Stimulated activated CD8-positive, alpha-beta memory T cell treated with anti-CD3 and anti-CD28 coated beads, Interleukin-12 subunit alpha, Interleukin-12 subunit beta, amount 100 ng/mL, for 1 hour (primary cell): ENCODE results near the gene GCH1.
"Not testable (repeated sequence)": the region's sequence is repeated elsewhere in the genome, so short reads cannot be mapped to it uniquely, and the experiment has no call there.

Source experiments
- DNase-seq: peaks from one replicate; pipeline ENCODE4 v3.0.0-alpha.2; 2020; ENCODE audit warnings: low read depth

GCH1 gene, protein sequence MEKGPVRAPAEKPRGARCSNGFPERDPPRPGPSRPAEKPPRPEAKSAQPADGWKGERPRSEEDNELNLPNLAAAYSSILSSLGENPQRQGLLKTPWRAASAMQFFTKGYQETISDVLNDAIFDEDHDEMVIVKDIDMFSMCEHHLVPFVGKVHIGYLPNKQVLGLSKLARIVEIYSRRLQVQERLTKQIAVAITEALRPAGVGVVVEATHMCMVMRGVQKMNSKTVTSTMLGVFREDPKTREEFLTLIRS

DNA sequence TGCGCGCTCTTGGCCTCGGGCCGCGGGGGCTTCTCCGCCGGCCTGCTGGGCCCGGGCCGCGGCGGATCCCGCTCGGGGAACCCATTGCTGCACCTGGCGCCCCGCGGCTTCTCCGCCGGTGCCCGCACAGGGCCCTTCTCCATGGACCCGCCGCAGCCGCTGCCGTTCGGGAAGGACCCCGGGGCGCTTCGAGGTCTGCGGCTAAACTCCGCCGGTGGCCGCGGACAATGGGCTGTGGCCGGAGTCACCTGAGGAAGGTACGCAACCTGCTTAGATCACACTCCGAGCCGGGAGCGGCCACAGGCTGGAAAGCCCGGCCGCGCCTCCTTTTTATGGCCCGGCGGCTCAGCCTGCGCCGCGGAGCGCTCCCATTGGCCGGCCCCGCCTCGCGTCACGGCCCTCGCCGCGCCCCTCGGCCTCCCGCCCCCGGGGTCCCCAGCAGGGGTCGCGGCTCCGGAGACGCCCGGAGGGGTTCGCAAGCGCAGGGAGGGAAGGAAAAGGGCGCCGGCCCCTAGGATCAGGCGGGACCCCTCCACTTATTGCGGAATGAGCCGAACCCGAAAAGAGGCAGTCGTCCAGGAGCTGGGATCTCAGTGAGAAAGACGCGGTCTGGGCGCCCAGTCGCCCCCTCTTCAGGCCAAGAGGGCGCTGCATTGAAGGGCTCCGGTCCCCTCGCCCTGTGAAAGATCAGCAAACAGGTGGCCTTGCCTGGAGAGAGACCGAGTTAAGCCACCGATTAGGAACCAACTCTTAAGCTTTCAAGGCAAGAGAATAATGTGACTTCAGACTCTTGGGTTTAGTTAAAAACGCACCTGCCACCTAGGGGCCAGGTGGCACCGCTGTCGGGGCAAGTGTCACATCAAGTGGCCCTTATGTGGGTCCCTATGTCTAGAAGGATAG lies at the start of gene GCH1:
Gene GCH1, minus strand, starts transcription at position 306 of the 900 bp plus-strand sequence. Its CDS starts 163 bp downstream, at position 143.
- DNase-seq, result peak; percentile 64

DNA sequence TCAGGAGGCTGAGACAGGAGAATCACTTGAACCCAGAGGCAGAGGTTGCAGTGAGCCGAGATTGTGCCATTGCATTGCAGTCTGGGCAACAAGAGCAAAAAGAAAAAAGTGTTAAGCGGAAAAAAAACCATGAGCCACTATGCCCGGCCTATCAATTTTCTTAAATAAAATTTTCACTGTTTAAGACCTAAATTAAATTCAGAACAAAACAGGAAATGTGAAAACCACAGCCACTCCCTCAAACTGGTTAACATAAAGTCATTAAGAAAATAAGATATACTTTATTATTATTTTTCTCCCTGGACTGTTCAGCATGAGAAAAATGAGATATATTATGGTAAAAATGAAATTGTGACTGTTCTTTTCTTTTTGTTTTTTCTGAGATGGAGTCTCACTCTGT lies 44.6 kb upstream of the GCH1 start:
- DNase-seq, result no peak

DNA sequence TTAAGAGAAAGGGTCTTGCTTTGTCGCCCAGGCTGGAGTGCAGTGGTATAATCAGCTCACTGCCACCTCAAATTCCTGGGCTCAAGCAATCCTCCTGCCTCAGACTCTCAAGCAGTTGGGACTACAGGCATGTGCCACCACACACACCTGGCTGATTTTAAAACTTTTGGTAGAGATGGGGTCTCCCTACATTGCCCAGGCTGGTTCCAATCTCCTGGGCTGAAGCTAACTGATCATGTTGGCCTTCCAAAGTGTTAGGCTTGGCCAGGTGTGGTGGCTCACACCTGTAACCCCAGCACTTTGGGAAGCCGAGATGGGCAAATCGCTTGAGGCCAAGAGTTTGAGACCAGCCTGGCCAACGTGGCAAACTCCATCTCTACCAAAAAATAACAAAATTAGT lies 43.9 kb upstream of the GCH1 start:
- DNase-seq, result no peak

GRCh38 chr14:54944737-54945391 lies 42.2 kb upstream of the GCH1 start:
- DNase-seq, result no peak

DNA sequence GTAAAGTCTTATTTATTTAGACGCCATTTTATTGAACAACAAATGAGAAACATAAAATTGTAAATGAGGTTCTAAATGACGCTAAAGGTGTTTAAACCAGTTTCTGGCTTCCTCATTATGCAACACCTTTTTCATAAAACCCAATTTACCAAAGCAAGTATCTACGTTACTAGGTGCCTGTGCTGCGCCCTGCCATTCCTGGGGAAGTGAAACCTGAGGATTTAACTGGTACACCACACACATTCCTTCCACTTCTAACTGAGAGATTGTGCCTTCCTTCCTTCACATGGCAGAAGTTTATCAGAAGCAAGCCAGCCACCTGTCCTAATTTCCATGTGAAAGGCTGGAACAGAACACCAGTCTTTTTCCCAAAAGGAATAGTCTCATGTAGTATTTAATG lies 40.3 kb upstream of the GCH1 start:
- no peak for DNase-seq

DNA sequence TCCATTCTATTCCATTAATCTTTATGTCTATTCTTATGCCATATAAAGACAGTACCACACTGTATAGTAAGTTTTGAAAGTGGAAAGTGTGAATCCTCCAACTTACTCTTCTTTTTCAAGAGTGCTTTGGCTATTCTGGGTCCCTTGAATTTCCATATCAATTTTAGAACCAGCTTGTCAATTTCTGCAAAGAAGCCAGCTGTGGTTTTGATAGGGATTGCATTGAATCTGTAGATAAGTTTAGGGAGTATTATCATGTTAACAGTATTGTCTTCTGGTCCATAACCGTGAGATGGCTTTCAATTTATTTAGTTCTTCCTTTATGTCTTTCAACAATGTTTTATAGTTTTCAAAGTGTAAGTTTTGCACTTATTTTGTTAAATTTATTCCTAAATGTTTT lies 34.2 kb upstream of the GCH1 start:
- no peak for DNase-seq

DNA sequence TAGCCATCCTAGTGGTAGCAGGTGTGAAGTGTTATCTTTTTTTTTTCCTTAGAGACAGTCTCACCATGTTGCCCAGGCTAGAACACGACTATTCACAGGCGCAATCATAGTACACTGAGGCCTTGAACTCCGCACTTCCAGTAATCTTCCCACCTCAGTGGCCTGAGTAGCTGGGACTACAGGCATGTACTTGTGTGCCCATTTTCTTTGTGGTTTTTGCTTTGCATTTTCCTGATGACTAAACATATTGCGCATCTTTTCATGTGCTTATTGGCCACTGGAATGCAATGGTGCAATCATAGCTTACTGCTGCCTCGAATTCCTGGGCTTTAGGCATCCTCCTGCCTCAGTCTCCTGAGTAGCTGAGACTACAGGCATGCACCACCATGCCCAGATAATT lies 33.3 kb upstream of the GCH1 start:
- DNase-seq, result no peak

GRCh38 chr14:54935100-54935499 lies 32.5 kb upstream of the GCH1 start:
- no peak for DNase-seq

- DNase-seq, result no peak
Observed at GRCh38 chr14:54933006-54933405, 30.4 kb upstream of the GCH1 start.

DNA sequence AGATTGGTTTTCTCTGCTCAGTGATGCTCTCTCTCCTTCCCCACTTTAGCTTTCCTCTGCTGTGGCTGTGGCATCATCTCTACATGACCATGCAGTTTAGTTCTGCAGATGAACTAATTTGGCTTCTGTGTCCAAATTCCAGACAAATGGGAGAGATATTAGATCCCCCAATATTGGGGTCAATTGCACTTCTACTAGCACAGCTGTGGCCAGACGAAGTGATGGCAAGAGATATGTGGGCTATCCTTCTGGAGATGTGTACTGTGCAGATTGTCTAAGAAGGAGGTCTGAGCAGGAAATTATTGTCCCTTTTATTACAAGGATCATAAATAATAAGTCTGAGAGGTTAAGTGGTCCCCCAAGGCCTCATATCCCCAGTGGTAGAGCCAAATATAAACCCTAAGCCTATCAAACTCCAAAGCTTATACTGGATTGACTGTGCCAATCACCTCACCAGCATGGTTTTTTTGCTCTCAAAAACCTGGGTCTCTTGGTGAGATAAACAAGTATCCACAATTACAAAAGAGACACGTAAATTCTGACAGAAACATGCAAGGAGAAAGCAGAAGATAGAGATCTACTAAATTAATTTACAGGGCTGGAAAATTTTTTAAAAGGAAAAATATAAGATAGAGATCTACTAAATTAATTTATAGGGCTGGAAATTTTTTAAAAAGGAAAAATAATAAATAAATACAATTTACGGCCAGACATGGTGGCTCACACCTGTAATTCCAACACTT lies 29.1 kb upstream of the GCH1 start:
- DNase-seq, result no peak

GRCh38 chr14:54931101-54931500 lies 28.5 kb upstream of the GCH1 start:
- no peak for DNase-seq

- DNase-seq, result no peak
Observed at GRCh38 chr14:54929556-54929955, 26.9 kb upstream of the GCH1 start.

DNA sequence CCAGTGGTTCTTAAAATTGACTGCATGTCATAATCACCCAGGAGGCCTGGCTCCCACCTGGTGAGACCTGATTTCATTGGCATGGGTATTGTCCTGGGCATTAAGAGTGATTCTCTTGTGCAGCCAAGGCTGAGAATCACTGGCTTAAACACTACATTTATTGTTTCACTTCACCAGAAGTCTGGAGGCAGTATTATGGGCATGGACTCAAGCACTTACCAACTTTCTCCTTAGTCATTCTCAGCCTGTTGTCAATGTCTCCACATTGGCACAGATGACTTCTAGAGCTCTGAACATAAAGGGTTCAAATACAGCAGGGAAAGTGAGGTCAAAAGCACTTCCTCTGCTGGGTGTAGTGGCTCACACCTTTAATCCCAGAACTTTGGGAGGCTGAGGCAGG lies 25.6 kb upstream of the GCH1 start:
- DNase-seq, result no peak

DNA sequence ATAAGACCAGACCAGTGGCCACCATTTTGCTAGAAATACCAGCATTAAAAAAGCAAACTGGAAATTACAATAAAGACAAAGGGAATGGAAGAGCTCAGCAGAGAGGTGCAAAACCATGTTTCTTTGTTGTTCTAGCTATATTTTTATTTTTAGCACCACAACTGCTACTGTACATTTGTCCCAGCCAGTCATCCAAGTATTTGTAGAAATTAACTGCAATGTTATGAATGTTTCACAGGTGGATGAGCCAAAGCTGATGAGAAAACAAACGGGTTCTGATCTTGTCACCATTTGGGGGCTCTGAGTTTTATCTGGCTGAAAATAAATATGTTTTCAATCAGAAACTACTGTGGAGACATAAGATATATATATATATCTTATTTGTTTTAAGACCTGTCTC lies 24.9 kb upstream of the GCH1 start:
- no peak for DNase-seq

GRCh38 chr14:54926570-54926969 lies 23.9 kb upstream of the GCH1 start:
- DNase-seq, result not testable (repeated sequence)

- DNase-seq, result no peak
Observed at GRCh38 chr14:54922598-54922997, 20.0 kb upstream of the GCH1 start.

DNA sequence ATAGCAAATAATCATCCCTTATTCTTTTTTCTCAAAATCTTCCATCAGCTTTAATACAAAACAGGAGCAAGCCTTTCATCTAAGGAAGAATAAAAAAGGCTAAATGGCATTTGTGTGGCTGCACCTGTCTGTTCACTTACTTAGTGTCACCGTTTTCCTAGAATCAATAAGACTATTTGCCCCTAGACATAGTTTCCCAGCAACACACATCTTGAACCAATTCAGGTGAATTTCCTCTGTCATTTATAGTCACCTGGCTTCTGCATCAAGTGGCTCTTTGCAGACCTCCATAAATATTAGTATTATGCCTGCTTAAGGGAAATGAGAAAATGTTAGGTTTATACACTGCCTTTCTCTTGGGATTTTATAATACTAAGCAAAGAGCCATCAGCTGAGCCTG lies 17.4 kb upstream of the GCH1 start:
- DNase-seq, result no peak

- DNase-seq, result no peak
Observed at GRCh38 chr14:54919330-54919729, 16.7 kb upstream of the GCH1 start.

DNA sequence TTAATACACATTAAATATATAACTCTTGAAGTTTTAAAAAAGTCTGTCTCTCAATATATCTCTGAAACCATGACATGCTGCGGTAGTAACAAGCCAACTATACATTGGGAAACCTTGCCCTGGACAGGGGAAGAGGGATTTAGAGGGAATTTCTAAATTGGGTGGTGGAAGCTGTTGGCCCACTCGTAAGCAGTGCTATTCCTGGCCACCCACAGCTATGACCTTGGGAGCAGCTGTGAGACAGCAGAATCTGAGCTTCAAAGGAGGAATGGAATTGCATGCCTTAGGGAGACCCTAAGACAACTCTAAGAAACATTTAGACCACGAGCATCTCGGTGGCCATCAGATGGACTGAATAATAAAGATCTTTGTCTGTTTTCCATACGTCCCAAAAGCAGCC lies 15.8 kb upstream of the GCH1 start:
- no peak for DNase-seq

DNA sequence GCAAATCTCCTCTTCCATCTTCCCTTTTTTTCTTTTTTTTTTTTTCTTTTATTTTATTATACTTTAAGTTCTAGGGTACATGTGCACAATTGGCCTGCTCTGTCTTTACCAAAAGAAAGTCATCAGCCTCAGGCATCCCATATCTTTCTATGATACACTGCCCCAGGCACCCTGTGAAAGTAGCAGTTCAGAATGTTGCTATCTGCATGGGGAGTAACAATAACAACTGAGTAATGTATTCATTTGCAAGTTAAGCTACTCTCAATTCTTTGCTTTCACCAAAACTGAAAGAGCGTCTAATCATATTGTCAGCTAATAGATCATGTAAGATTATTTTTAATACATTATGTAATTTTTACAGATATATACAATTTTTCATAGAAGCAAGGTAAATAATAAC lies 13.5 kb upstream of the GCH1 start:
- no peak for DNase-seq

DNA sequence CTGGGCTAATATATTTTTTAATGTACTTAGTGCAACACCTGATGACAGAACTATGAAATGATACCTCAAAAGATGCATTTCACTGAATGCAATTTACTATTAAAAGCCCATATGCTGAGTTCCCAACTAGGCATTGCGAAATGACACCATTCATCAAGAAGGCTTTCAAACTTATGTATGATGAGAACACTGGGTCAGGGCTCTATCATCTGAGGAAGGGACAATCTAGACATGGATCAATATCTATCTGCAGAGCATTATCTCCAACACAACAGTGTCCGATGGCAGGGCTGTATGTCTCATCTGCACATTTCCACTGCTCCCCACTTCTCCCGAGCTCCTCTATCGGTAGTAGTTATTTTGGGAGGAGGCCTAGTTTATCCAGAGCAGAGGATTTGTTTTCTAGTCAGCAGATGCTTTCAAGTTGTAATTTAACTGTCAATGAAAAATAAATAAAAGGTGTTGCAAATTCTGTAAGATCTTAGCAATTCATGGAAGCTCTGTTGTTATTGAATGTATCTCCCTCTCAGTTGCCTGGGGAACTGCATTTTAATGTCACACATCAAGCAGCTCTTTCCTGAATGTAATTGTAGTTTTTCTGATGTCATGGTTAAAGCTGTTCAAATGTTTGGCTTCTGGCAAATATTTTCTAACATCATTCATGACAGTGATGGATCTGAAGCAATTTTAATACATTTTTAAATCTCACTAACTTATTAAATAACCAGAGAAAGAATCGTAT lies 7.4 kb upstream of the GCH1 start:
- no peak for DNase-seq

- DNase-seq, result not testable (repeated sequence)
Observed at GRCh38 chr14:54908973-54909372, 6.3 kb upstream of the GCH1 start.
